ENCODE data around the gene SCRN1. TPM values are rescaled to one million over a fixed set of nuclear protein-coding genes. Genes with fewer than 3 reads are reported as not detected.

The SCRN1 gene
- polyA plus RNA-seq (ENCODE audit: insufficient read length): 68.3 TPM
- long read RNA-seq, donor 1, full-length matches to known transcripts: 20 of 20 reads
- long read RNA-seq, donor 1, partial matches to known transcripts: 0 of 20 reads
- long read RNA-seq, donor 1, other reads (novel, unspliced or antisense): 0 of 20 reads
- long read RNA-seq, donor 2, full-length matches to known transcripts: 14 of 14 reads
- long read RNA-seq, donor 2, partial matches to known transcripts: 0 of 14 reads
- long read RNA-seq, donor 2, other reads (novel, unspliced or antisense): 0 of 14 reads
- long read RNA-seq, donor 3, full-length matches to known transcripts: 14 of 14 reads
- long read RNA-seq, donor 3, partial matches to known transcripts: 0 of 14 reads
- long read RNA-seq, donor 3, other reads (novel, unspliced or antisense): 0 of 14 reads
- long read RNA-seq, donor 4, full-length matches to known transcripts: 1 of 1 reads
- long read RNA-seq, donor 4, partial matches to known transcripts: 0 of 1 reads
- long read RNA-seq, donor 4, other reads (novel, unspliced or antisense): 0 of 1 reads
- long read RNA-seq, donor 5, full-length matches to known transcripts: 10 of 10 reads
- long read RNA-seq, donor 5, partial matches to known transcripts: 0 of 10 reads
- long read RNA-seq, donor 5, other reads (novel, unspliced or antisense): 0 of 10 reads
- long read RNA-seq, donor 6, full-length matches to known transcripts: 12 of 12 reads
- long read RNA-seq, donor 6, partial matches to known transcripts: 0 of 12 reads
- long read RNA-seq, donor 6, other reads (novel, unspliced or antisense): 0 of 12 reads
- long read RNA-seq, donor 7, full-length matches to known transcripts: 24 of 36 reads
- long read RNA-seq, donor 7, partial matches to known transcripts: 12 of 36 reads
- long read RNA-seq, donor 7, other reads (novel, unspliced or antisense): 0 of 36 reads
- long read RNA-seq, donor 8, full-length matches to known transcripts: 5 of 5 reads
- long read RNA-seq, donor 8, partial matches to known transcripts: 0 of 5 reads
- long read RNA-seq, donor 8, other reads (novel, unspliced or antisense): 0 of 5 reads

GRCh38 chr7:29989257-29989995 is at the start of gene SCRN1:
SCRN1 (minus strand) TSS chr7:29989801; CDS start chr7:29969067, 20,734 bp downstream.
- peak; percentile 56 for DNase-seq

- no peak for DNase-seq
Measured at GRCh38 chr7:30038196-30038980, 48.8 kb upstream of the SCRN1 start.

- DNase-seq: no peak
Measured at GRCh38 chr7:30036220-30036619, 46.6 kb upstream of the SCRN1 start.

- DNase-seq: no peak
Measured at GRCh38 chr7:30034501-30034900, 44.9 kb upstream of the SCRN1 start.

GRCh38 chr7:30032310-30033125 is 42.9 kb upstream of the SCRN1 start:
- DNase-seq: no peak

GRCh38 chr7:30029696-30030095 is 40.1 kb upstream of the SCRN1 start:
- peak; percentile 25 for DNase-seq

GRCh38 chr7:30028749-30029635 is 39.4 kb upstream of the SCRN1 start:
- peak; percentile 45 for DNase-seq

GRCh38 chr7:30028216-30028748 is 38.7 kb upstream of the SCRN1 start, which contains the start of gene PLEKHA8:
PLEKHA8 (plus strand) TSS chr7:30028412; CDS start chr7:30028763, 351 bp downstream.
- DNase-seq: peak; percentile 87

- no peak for DNase-seq
Measured at GRCh38 chr7:30027740-30028215, 38.2 kb upstream of the SCRN1 start.

GRCh38 chr7:30027065-30027456 is 37.5 kb upstream of the SCRN1 start:
- DNase-seq: no peak

- peak; percentile 99 for DNase-seq
Measured at GRCh38 chr7:30026229-30027064, 36.8 kb upstream of the SCRN1 start, which contains the start of gene FKBP14. FKBP14 (minus strand) TSS chr7:30026702; CDS start chr7:30026508, 194 bp downstream.

GRCh38 chr7:30023524-30023923 is 33.9 kb upstream of the SCRN1 start:
- DNase-seq: no peak

- no peak for DNase-seq
Measured at GRCh38 chr7:30022991-30023390, 33.4 kb upstream of the SCRN1 start.

GRCh38 chr7:30020535-30020934 is 30.9 kb upstream of the SCRN1 start:
- no peak for DNase-seq

- DNase-seq: no peak
Measured at GRCh38 chr7:30019960-30020359, 30.4 kb upstream of the SCRN1 start.

GRCh38 chr7:30019387-30019786 is 29.8 kb upstream of the SCRN1 start:
- no peak for DNase-seq

- no peak for DNase-seq
Measured at GRCh38 chr7:30018451-30018850, 28.9 kb upstream of the SCRN1 start.

All from left kidney (tissue), 8 donors.